Measurements from ENCODE around the gene PGM1. TPM values are rescaled to one million over a fixed set of nuclear protein-coding genes. Genes with fewer than 3 reads are reported as not detected.

Gene PGM1
- total RNA-seq, 1 experiment from 2014 or later: 101 TPM

DNA sequence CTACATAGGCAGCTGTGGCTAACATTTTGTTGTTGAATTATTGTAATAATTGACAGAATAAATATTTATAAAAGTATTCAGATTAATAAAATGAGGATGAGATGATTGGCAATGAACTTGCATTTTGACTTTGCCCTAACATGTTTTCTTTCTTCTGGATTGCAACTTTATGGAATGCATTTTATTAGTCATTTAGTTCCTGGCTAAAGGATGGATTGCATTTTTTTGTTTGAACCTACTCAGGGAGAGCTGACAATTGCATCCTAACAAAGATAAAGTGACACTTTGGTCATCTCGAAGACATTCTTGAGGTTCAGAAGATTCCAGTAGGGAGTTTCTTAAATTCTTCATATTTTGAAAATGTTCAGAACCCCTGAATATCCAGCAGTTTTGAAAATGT is 37.5 kb downstream of the PGM1 start:
- Histone ChIP-seq H3K4me2 (no peak overlapping the region), H3K9me2 (ENCODE audit: insufficient read depth) (no peaks in the 10 kb centered on the region), H3K4me1 (replicated peaks; ENCODE audit: insufficient read depth) (peaks cover 20% of the 10 kb centered on the region), H3K4me3 (no peak overlapping the region), H3K27me3 (ENCODE audit: insufficient read depth, low read depth) (no peaks in the 10 kb centered on the region), H4K20me1 (ENCODE audit: insufficient read depth) (no peaks in the 10 kb centered on the region), H3F3A (ENCODE audit: insufficient read depth, low read depth) (no peaks in the 10 kb centered on the region), H3K9me3 (ENCODE audit: insufficient read depth, low read depth) (no peaks in the 10 kb centered on the region), H2AFZ (no peak overlapping the region), H3K27ac (no peak overlapping the region), H3K79me2 (ENCODE audit: low read depth) (no peaks in the 10 kb centered on the region), H3K36me3 (ENCODE audit: low read depth) (0 out of 2 replicates have a peak, but pooled peaks cover 21% of the 10 kb centered on the region)
- BruUV-seq (replicated peaks): no TSS peak
- TF ChIP-seq, protein P1, sequence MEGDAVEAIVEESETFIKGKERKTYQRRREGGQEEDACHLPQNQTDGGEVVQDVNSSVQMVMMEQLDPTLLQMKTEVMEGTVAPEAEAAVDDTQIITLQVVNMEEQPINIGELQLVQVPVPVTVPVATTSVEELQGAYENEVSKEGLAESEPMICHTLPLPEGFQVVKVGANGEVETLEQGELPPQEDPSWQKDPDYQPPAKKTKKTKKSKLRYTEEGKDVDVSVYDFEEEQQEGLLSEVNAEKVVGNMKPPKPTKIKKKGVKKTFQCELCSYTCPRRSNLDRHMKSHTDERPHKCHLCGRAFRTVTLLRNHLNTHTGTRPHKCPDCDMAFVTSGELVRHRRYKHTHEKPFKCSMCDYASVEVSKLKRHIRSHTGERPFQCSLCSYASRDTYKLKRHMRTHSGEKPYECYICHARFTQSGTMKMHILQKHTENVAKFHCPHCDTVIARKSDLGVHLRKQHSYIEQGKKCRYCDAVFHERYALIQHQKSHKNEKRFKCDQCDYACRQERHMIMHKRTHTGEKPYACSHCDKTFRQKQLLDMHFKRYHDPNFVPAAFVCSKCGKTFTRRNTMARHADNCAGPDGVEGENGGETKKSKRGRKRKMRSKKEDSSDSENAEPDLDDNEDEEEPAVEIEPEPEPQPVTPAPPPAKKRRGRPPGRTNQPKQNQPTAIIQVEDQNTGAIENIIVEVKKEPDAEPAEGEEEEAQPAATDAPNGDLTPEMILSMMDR (conservative IDR thresholded peaks at IDR 0.05): no peak
- no peak for TF ChIP-seq EZH2 (IDR thresholded peaks at IDR 0.05; ENCODE audit: low read depth)
- ChIA-PET POLR2A (ENCODE audit: unreplicated experiment) (no interaction called here), CTCF (no interaction called here)
- no peak for DNase-seq
- intact Hi-C loops (cut with micrococcal nuclease; ENCODE audit: unreplicated experiment): no loop called here

DNA sequence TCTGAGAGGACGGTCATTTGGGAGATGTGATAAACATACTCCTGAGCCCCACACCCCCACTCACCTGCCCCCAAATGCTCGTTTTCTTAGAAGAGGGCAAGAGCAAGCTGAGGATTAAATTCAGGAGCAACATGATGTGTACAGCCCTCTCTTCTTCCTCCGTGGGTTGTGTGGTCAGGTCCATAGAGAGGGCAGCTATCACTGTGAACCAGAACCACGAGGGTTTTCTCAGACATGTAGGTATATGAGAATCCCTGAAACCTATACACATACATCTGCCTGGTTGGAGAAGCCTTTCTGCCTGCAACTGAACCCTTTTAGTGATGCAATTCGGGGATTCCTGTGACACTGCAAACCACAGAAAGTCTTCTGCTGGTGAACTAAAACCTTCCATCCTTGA is 38.9 kb downstream of the PGM1 start:
- peaks cover 12% of the 10 kb centered on the region for H3K4me1 ChIP-seq (replicated peaks; ENCODE audit: insufficient read depth)
- intact Hi-C loops (cut with micrococcal nuclease; ENCODE audit: unreplicated experiment): no loop called here
- ChIA-PET CTCF (no interaction called here), POLR2A (ENCODE audit: unreplicated experiment) (no interaction called here)
- no peak for TF ChIP-seq EZH2 (IDR thresholded peaks at IDR 0.05; ENCODE audit: low read depth)
- TF ChIP-seq, protein P1 (conservative IDR thresholded peaks at IDR 0.05): no peak
- H3F3A ChIP-seq (ENCODE audit: insufficient read depth, low read depth): no peaks in the 10 kb centered on the region
- no peak overlapping the region for H3K4me3 ChIP-seq
- H3K27me3 ChIP-seq (ENCODE audit: insufficient read depth, low read depth): no peaks in the 10 kb centered on the region
- no peaks in the 10 kb centered on the region for H3K9me3 ChIP-seq (ENCODE audit: insufficient read depth, low read depth)
- no peak overlapping the region for H3K4me2 ChIP-seq
- H3K9me2 ChIP-seq (ENCODE audit: insufficient read depth): no peaks in the 10 kb centered on the region
- no peaks in the 10 kb centered on the region for H3K79me2 ChIP-seq (ENCODE audit: low read depth)
- H3K36me3 ChIP-seq (ENCODE audit: low read depth): 0 out of 2 replicates have a peak, but pooled peaks cover 27% of the 10 kb centered on the region
- H3K27ac ChIP-seq: no peak overlapping the region
- no peaks in the 10 kb centered on the region for H4K20me1 ChIP-seq (ENCODE audit: insufficient read depth)
- H2AFZ ChIP-seq: no peak overlapping the region
- no TSS peak for BruUV-seq (replicated peaks)
- DNase-seq: no peak

DNA sequence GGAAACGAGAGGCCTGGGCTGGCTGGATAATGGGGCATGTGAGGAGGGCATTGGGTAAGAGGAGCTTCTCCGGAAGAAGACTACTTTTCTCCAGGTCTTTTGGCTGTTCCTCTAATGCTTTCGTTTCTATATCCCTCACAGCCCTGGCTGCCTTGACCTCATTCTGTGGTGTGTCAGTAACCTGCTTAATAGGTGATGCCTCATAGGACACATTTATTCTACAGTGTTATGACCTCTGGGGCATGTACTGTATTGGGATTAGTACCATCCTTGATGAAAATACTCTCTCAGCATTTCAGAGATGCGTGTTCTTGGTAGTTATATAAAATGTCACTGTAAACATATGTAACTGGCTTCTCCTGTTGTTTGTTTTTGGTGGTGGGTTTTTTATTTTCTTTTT is 40.1 kb downstream of the PGM1 start:
- no TSS peak for BruUV-seq (replicated peaks)
- Histone ChIP-seq H3K9me2 (ENCODE audit: insufficient read depth) (no peaks in the 10 kb centered on the region), H3F3A (ENCODE audit: insufficient read depth, low read depth) (no peaks in the 10 kb centered on the region), H3K36me3 (ENCODE audit: low read depth) (0 out of 2 replicates have a peak, but pooled peaks cover 29% of the 10 kb centered on the region), H3K4me1 (replicated peaks; ENCODE audit: insufficient read depth) (peaks cover 7% of the 10 kb centered on the region), H3K27ac (no peak overlapping the region), H2AFZ (no peak overlapping the region), H3K27me3 (ENCODE audit: insufficient read depth, low read depth) (no peaks in the 10 kb centered on the region), H3K4me2 (no peak overlapping the region), H3K9me3 (ENCODE audit: insufficient read depth, low read depth) (no peaks in the 10 kb centered on the region), H4K20me1 (ENCODE audit: insufficient read depth) (no peaks in the 10 kb centered on the region), H3K4me3 (no peak overlapping the region), H3K79me2 (ENCODE audit: low read depth) (no peaks in the 10 kb centered on the region)
- TF ChIP-seq, protein P1 (conservative IDR thresholded peaks at IDR 0.05): no peak
- no peak for TF ChIP-seq EZH2 (IDR thresholded peaks at IDR 0.05; ENCODE audit: low read depth)
- no peak for DNase-seq
- ChIA-PET POLR2A (ENCODE audit: unreplicated experiment) (no interaction called here), CTCF (no interaction called here)
- intact Hi-C loops (cut with micrococcal nuclease; ENCODE audit: unreplicated experiment): no loop called here
